Transverse colon (tissue), 4 donors: ENCODE measurements around the gene EPB41L1.

Source experiments
- EP300 ChIP-seq: sonication (generic); formaldehyde crosslinking; IDR thresholded peaks from one replicate; pipeline ENCODE4 v1.6.1; 2017; ENCODE audit warnings: antibody characterized with exemption, low read depth
- POLR2A ChIP-seq: fragments of 450-650 bp; IDR thresholded peaks from one replicate; pipeline ENCODE4 v1.6.1; 2016; ENCODE audit warnings: antibody characterized with exemption, mild to moderate bottlenecking, moderate library complexity
- POLR2AphosphoS5 ChIP-seq, 3 donors: sonication (generic); formaldehyde crosslinking; IDR thresholded peaks; one replicate each; pipeline ENCODE4 v1.6.1; 2016; ENCODE audit warnings: antibody characterized with exemption in 3 of 3
- TF ChIP-seq, protein P1 (sequence below), 5 experiments: fragments of 200-600 bp in 3 of 5; fragments of 450-650 bp in 2 of 5; sonication (generic) in 3 of 5; IDR thresholded peaks; 1 replicate in 2 of 5; 2 replicates in 3 of 5; pipeline ENCODE4 v1.5.1; 2016 to 2017; ENCODE audit warnings: antibody characterized with exemption in 5 of 5, inconsistent platforms in 3 of 5, mild to moderate bottlenecking in 2 of 5, moderate library complexity in 1 of 5

DNA sequence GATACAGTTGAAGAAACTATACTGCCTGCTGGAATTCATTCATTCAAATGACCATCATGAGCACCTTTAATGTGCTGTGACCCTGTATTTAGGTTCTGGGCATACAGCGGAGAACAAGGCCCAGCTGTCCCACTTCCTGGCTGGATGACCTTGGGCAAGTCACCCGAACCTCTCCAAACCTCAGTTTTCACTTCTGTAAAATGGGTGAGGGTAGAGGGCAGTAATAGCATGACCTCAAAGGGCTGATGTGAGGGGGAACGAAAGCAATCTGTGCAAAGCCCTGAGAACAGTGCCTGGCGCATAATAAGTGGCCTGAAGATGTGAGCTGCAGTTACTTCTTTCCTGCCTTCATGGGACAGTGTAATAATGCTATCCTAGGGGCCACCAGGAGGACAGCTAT is 61.2 kb downstream of the EPB41L1 start:
- TF ChIP-seq, protein P1, sequence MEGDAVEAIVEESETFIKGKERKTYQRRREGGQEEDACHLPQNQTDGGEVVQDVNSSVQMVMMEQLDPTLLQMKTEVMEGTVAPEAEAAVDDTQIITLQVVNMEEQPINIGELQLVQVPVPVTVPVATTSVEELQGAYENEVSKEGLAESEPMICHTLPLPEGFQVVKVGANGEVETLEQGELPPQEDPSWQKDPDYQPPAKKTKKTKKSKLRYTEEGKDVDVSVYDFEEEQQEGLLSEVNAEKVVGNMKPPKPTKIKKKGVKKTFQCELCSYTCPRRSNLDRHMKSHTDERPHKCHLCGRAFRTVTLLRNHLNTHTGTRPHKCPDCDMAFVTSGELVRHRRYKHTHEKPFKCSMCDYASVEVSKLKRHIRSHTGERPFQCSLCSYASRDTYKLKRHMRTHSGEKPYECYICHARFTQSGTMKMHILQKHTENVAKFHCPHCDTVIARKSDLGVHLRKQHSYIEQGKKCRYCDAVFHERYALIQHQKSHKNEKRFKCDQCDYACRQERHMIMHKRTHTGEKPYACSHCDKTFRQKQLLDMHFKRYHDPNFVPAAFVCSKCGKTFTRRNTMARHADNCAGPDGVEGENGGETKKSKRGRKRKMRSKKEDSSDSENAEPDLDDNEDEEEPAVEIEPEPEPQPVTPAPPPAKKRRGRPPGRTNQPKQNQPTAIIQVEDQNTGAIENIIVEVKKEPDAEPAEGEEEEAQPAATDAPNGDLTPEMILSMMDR (IDR thresholded peaks at IDR 0.05) = no peak
- TF ChIP-seq POLR2AphosphoS5 (IDR thresholded peaks at IDR 0.05) = no peak
- no peak for TF ChIP-seq EP300
- TF ChIP-seq POLR2A = no peak
